Peyer's patch (tissue), 4 donors: Measurements from ENCODE around the gene KAT2A.

ENCODE experiments used
- CTCF ChIP-seq, 6 experiments: fragments of 450-650 bp in 4 of 6; fragments of 200-600 bp in 2 of 6; sonication (generic) in 1 of 6; IDR thresholded peaks; one replicate each; pipeline ENCODE4 v1.5.1; 2017 to 2019; ENCODE audit warnings: antibody characterized with exemption in 6 of 6, mild to moderate bottlenecking in 3 of 6, moderate library complexity in 1 of 6
- POLR2A ChIP-seq, 2 donors: fragments of 450-650 bp; IDR thresholded peaks; one replicate each; pipeline ENCODE4 v1.5.1; 2017; ENCODE audit warnings: antibody characterized with exemption in 2 of 2, mild to moderate bottlenecking in 2 of 2, moderate library complexity in 2 of 2

- TF ChIP-seq CTCF (IDR thresholded peaks at IDR 0.05), result no peak
- no peak for TF ChIP-seq POLR2A (IDR thresholded peaks at IDR 0.05)
These were observed 41.6 kb downstream of the KAT2A start for GRCh38 chr17:42079541-42079940.
